GM19025 (cell line): ENCODE data around the gene LNPK.
"Not testable (repeated sequence)": the region's sequence is repeated elsewhere in the genome, so short reads cannot be mapped to it uniquely, and the experiment has no call there.

Experiments used
- ATAC-seq: cut with Tn5 transposase; IDR thresholded peaks from one replicate; pipeline ENCODE4 v1.9.1; 2021; ENCODE audit warnings: mild to moderate bottlenecking, low read depth, moderate library complexity; ENCODE audit not compliant: unreplicated experiment

Gene LNPK, protein sequence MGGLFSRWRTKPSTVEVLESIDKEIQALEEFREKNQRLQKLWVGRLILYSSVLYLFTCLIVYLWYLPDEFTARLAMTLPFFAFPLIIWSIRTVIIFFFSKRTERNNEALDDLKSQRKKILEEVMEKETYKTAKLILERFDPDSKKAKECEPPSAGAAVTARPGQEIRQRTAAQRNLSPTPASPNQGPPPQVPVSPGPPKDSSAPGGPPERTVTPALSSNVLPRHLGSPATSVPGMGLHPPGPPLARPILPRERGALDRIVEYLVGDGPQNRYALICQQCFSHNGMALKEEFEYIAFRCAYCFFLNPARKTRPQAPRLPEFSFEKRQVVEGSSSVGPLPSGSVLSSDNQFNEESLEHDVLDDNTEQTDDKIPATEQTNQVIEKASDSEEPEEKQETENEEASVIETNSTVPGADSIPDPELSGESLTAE

DNA sequence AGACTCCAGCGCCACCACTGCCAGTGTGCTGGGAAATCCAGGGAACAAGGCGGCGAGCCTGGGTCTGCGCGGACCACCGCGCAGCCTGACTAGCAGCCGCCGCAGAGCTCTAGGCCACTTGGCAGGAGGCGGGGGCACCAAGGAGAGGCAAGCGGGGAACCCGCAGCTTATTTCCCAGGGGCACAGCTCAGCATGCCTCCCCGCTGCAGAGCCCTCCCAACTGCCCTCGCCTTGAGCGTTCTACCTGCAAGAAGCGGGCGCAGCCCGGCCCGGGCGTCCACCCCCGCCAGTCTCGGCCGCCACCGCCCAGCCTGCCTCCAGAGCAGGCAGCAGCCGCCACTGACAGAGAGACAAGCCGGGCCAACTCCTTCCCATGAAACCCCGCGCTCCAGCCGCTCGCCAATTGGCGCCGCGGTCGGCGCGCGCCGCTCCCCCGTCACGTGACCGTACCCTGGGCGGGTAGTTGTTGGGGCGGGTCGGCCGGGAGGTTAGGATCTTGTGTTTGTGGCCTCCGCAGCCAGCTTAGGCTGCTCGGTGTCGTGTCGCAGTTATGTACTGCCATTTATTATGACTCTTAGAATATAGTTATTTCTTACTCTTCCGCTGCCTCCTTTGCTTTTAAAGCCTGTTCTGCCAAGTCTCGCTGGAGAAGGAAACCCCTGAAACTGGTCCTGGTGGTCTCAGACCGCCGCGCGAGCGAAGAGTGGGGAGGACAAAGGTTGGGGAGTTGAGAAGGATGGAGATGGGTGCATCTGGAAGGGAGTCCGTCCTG lies at the start of gene LNPK:
LNPK (minus strand) TSS at position 352 of the 772 bp plus-strand sequence. CDS start 6,683 bp downstream, outside the sequence.
- ATAC-seq: peak; percentile 92

DNA sequence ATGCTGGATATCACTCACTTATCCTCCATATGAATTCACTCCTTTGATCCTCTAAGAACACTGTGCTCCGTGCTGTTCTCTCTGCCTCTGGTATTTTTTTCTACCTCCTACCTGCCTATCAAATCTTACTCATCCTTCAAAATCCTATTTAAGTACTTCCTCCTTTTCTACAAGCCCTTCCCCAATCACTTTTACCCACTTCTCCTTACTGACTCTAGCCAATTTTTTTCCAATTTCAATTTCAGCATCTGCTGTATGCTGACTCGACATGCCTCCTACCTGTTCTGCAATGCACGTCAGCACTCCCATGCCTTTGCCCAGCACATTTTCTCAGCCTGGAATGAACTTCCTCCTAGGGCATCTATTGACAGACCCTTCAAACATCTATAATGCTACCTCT lies 37.3 kb upstream of the LNPK start:
- no peak for ATAC-seq

DNA sequence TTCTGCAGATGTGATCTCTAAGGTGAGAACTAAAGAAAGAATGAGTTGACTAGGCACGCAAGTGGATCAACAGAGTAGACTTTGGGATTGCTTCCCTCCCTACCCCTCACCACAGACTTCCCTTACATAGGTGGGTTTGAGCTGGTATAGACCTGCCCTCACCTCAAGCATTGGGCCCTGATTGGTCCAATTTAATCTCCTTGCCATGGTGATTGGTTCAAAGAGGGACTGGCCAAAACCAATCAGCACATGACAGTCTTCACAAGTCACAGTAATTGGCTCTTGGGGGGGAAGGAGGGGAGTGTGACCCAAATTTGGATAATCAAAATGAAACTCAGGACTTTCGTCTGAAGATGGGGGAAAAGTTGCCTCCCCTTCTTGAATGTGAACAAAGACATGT lies 36.6 kb upstream of the LNPK start:
- no peak for ATAC-seq

DNA sequence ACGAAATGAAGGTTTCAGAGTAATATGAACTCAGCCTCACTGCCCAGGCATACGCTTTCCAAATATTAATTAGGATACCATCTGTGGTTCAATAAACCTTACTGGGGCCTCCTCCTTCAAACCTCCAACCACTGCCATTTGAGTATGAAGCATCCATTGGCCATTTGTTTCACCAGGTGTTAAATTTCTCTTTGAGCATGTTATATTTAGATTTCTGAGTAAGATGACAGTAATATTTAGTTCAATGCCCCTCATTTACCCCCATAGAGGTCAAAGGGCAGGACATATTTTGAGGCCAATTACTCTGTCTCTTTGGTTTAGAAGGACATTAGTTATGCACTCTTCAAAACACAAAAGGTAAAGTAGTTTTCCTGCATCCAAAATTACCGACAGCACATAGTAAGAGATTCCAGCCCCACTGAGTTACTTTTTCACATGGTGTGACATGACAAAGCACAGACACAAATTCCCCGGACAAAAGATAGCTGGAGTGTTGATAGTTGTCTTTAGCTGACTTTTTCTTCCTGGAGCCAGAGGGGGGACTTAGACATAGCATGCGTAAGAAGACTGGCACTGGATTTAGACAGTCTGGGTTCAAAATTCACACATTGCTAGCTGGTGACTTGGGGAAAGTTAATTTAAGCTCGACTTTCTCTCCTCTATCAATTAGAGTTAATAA lies 33.1 kb upstream of the LNPK start:
- no peak for ATAC-seq

DNA sequence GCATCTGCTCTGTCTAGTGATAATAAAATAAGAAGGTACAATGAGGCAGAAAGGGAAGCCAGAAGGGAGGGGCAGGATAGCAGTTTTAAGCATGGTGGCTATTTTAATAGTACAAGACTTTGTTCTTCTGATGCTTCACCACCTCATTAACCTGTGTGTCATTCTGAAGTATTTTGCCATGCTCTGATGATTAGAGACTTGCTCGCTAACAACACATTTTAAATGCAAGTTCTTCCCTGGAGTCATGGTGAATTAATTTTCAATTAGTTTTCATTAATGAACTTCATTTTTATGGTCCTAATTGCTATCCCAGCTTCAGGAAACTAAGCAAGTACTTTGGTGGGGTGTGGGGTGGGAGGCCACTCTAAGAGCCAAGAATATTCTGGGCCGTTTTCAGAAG lies 25.7 kb upstream of the LNPK start:
- no peak for ATAC-seq

DNA sequence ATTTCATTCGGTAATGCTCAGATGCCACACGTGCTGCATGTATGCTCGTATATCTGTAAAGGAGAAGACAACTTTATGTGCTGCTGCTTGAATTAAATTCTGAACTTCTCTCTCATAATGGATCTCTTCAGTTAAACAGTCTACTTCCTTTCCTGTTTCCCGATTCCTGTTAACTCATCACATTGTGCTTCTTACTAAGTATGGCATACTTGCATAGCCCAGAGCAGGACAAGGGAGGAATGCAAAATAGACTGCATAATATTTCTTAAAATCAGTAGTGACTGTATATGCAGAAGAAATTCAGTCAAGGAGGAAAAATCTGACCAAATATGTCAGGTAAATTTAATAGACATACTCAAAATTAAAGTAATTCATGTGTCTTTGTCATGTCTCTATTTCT lies 23.9 kb upstream of the LNPK start:
- no peak for ATAC-seq

DNA sequence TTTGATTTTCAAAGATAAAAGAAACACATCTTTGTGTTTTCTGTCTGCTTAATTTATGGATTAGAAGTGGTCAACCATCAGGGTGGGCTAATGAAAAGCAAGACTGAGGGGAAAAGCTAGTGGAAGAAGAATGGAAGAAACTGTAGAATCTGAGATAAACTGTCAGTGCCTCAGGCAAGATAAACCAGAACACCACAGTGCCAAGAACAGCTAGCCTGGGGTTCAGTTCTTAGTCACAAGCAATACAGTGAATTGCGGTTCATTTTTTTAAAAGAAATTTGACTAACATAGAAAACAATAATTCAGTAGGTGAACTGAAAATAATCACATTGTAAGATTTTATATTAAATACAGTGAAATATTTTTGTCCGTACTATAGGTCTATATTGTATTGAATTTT lies 22.0 kb upstream of the LNPK start:
- no peak for ATAC-seq

DNA sequence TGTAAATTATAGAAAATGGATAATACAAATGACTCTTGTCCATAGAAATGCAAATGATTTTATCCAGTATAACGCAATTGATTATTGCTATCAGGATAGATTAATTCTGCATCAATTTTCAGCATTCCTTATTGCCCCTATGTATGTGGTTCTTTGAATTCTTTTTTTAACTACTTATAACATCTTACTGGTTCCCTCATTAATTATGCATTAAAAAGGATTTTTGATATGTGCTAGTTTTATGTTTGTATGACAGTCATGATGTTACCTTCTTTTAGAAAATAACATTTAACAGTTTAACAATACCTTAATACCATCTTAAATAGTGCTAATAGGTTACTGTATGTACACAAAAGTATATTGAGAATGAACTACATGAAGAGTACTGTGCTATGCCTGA lies 20.0 kb upstream of the LNPK start:
- no peak for ATAC-seq

DNA sequence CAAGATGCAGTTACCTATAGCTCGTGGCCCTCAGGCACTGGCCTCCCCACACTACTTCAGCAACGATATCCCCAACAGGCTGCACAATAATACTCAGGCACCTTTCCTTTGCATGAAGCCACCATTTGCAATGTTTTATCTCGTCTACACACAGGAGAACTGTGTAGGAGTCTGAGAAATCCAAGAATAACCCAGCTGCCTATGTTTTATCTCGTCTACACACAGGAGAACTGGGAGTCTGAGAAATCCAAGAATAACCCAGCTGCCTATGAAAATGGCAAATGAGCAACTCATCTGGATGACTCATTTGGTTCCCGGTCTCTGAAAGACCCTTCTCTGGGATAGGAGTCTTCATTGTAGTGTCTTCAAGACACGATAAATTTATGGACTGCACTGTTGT lies 18.3 kb upstream of the LNPK start:
- ATAC-seq: no peak

DNA sequence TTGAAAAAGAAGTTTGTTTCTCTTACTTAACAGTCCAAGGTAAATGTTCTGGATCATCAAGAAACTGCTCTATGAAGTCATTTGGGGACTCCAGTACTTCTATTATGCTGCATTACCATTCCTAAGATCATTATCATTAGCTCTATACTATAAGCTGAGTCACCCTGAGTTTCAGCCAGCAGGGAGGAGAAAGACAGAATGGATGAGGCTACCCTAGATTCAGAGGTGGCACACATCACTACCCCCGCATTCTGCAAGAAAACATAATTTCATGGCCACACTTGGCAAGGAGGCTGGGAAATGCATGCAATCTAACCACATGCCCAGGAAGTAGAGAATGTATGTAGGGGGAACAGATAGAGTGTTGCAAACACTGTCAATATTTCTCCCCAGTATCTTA lies 16.6 kb upstream of the LNPK start:
- no peak for ATAC-seq

DNA sequence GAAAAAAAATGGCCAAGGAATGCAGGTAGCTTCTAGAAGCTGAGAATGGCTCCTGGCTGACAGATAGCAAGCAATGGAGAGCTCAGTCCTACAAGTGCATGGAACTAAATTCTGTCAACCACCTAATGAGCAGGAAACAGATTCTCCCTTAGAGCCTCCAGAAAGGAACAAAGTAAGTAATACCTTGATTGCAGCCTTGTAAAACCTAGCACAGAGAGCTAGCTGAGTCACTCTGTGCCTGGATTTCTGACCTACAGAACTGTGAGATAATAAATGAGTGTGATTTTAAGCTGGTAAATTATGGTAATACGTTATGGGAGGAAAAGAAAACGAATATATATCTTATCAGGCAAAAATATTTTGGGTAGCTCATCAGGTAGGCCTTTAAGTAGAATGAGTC lies 7.4 kb upstream of the LNPK start:
- no peak for ATAC-seq

DNA sequence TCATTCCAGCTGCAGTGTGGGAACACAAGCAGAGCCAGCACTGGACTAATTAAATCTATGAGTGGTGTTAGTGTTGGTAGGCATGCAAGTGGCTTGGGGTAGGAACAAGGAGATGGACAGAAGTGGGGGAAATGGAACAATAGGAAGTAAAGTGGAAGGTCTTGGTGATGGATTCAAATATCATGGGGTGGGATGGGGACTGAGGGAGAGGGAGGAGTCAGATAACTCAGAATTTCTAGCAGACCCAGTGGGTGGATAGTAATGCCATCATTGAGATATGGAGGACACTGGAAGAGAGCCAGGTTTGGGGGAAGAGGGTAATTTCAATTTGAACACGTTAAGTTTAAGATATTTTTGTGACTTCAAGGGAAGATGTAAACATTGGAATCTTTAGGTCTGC lies 2.9 kb upstream of the LNPK start:
- no peak for ATAC-seq

DNA sequence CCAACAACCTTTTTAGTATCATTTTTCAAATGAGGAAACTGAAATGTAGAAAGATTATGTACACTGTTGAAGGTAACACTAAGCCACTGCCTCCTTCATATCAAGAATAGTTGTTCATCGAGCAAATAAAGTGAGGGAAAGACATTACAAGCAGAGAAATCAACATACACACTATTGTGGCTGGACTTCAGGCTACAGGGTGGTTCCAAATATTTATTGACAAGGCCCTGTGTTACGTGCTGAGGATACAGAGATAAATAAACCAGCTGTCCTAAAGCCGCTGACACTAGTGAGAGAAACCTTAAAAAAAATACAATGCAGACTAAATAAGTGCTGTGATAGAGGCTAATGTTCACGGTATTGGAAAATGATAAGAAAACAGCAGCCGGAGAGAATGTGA lies 1.9 kb upstream of the LNPK start:
- ATAC-seq: no peak

DNA sequence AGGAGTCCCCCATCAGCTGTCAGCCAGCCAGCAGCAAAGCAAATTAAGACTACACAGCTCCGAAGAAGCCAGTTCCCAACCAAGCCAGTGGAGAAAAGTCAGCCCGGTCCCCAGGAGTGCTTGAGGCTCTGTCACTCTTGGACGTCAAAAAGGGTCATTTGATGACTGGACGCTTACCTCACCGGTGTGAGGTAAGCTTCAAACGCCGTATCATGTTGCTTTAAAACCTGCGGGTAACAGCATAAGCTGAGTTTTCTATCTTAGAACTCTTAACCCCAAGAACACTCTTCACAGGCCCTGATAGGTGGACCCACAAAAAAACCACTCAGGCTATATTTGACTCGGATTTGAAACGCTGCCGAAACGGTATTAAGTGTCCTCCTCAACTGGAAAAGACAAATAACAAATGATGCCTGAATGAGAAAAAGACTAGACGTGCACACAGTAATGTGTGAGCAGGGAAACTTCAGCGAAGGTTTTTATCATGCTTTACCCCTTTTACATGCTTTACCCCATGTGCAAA lies 682 bp upstream of the LNPK start:
- no peak for ATAC-seq

DNA sequence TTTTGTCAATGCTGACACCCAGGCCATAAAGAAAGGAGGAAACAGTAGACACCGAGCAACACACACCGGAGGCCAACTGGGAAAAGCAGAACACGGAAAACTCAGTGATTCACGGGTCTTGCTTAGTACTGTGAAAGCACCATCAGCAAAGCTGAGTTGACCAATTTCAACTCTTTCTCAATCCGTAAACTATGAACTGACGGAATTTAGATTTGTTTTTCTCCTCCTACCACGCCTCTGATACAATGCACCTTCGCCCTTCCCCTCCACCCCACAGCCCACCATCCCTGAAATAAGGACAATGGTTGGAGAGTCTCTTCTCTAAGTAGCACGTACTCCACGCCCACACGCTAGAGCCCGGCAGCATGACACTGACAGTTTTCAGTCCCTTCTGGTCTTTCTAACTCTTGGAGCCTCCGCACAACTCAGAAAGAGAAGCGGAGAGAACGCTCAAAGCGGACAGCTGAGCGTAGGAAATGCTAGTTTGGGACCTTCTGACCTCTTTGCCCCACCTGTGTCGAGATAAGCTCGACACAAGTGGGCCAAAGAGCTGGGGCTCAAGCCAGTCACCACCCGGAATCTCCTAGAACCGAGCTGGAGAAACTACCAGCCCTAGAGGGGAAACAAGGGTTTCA lies 669 bp downstream of the LNPK start:
- peak; percentile 30 for ATAC-seq

DNA sequence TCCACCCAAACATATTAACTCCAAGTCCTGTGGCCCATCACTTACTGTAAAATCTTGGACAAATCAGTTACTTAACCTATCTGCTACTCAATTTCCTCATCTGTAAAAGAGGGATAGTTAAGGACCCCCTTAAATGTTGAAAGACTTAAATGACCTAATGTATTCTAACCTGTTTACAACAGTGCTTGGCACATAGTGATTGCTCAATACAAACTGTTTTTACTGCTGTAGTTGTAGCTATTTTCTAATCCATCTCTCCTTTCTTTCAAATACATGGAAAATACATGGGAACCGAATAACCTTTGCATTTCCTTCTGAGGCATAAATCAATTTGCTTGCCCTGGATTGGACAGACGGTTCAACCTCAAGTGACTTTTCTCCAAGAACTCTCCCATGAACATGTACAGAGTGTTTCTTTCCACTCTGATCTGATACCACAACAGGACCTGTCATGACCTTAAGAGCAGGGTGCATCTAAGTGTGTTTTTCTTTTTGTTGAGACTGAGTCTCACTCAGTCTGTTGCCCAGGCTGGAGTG lies 2.7 kb downstream of the LNPK start:
- ATAC-seq: no peak

DNA sequence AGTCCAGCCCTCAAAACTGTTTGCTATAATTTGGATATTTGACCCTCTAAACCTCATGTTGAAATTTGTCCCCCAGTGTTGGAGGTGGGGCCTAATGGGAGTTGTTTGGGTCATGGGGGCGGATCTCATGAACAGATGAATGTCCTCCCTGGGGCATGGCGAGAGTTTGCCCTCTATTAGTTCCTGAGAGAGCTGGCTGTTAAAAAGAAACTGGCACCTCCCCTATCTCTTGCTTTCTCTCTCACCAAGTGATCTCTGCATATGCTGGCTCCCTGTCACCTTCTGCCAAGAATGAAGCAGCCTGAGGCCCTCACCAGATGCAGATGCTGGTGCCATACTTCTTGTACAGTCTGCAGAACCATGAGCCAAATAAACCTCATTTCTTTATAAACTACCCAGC lies 12.0 kb downstream of the LNPK start:
- ATAC-seq: no peak

DNA sequence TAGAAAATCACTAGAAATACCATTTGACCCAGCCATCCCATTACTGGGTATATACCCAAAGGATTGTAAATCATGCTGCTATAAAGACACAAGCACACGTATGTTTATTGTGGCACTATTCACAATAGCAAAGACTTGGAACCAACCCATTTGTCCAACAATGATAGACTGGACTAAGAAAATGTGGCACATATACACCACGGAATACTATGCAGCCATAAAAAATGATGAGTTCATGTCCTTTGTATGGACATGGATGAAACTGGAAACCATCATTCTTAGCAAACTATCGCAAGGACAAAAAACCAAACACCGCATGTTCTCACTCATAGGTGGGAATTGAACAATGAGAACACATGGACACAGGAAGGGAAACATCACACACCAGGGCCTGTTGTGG lies 14.9 kb downstream of the LNPK start:
- not testable (repeated sequence) for ATAC-seq

DNA sequence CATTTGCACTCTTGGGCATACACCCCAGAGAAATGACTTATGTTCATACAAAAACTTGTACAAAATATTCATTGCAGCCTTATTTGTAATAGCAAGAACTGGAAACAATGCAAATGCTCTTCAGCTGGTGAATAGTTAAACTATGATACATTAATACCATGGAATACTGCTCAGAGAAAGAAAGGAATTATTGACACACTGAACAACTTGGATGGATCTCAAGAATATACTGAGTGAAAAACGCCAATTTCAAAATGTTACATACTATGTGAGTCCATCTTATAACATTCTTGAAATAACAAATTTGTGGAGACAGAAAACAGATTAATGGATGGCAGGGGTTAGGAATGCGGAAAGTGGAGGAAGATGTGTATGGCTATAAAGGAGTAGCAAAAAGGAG lies 17.2 kb downstream of the LNPK start:
- no peak for ATAC-seq

DNA sequence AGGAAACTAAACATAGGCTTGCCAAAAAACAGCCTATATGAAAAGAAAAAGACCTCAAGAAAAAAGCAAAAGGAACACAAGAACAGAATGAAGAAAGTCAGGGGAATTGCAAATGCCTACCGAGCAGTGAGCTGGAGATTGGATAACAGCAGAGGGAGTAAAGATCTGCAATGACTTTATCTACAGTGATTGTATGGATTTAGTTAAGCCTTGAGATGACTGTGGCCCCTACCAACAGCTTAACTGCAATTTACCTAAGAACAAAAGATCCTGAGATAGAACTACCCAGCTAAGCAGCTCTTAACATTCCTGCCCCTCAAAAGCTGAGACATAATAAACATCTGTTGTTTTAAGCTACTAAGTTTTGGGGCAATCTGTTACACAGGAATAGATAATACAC lies 20.5 kb downstream of the LNPK start:
- ATAC-seq: no peak
